Transverse colon (tissue), 4 donors: ENCODE measurements around the gene LIX1L. TPM values are rescaled to one million over a fixed set of nuclear protein-coding genes. Genes with fewer than 3 reads are reported as not detected.

Source experiments
- DNase-seq: peaks from one replicate; pipeline ENCODE4 v3.0.0-alpha.2; 2019
- H3K27ac ChIP-seq, 4 donors: fragments of 200-600 bp; sonication (generic); 2 replicates each; pipeline ENCODE4 v1.5.1; 2016 to 2018; ENCODE audit warnings: inconsistent platforms in 4 of 4
- H3K27me3 ChIP-seq: fragments of 200-600 bp; sonication (generic); 2 replicates; pipeline ENCODE4 v1.5.1; 2017; ENCODE audit warnings: inconsistent platforms
- H3K36me3 ChIP-seq, 4 donors: fragments of 200-600 bp; sonication (generic); 2 replicates each; pipeline ENCODE4 v1.5.1; 2017 to 2019; ENCODE audit warnings: inconsistent platforms in 4 of 4
- H3K4me1 ChIP-seq, 4 donors: fragments of 200-600 bp; sonication (generic); 2 replicates each; pipeline ENCODE4 v1.5.1; 2017 to 2020; ENCODE audit warnings: inconsistent platforms in 4 of 4
- H3K4me3 ChIP-seq, 4 donors: fragments of 200-600 bp; sonication (generic); 1 replicate in 1 of 4; 2 replicates in 3 of 4; pipeline versions ENCODE4 v1.5.1 to v1.6.1; 2017 to 2019; ENCODE audit warnings: inconsistent platforms in 4 of 4
- H3K9me3 ChIP-seq, 2 donors: fragments of 200-600 bp; sonication (generic); 2 replicates each; pipeline ENCODE4 v1.5.1; 2017 to 2019; ENCODE audit warnings: inconsistent platforms in 2 of 2
- EP300 ChIP-seq: sonication (generic); formaldehyde crosslinking; IDR thresholded peaks from one replicate; pipeline ENCODE4 v1.6.1; 2017; ENCODE audit warnings: antibody characterized with exemption, low read depth
- POLR2A ChIP-seq: fragments of 450-650 bp; IDR thresholded peaks from one replicate; pipeline ENCODE4 v1.6.1; 2016; ENCODE audit warnings: antibody characterized with exemption, mild to moderate bottlenecking, moderate library complexity
- POLR2AphosphoS5 ChIP-seq, 3 donors: sonication (generic); formaldehyde crosslinking; IDR thresholded peaks; one replicate each; pipeline ENCODE4 v1.6.1; 2016; ENCODE audit warnings: antibody characterized with exemption in 3 of 3
- WGBS, 2 donors: methylation state at CpG; one replicate each; pipeline ENCODE4 v1.1.5; 2018; ENCODE audit warnings: low coverage in 1 of 2; 5-methylcytosine and 5-hydroxymethylcytosine counted together
- in situ Hi-C, 4 donors: fragments of 200-750 bp; cut with MboI; loops; one replicate each; pipeline versions ENCODE4 v1.15.0 to v1.15.1; 2017; ENCODE audit warnings: low sequenced_read_pairs in 3 of 4, low pct_ligation_motif_present in 1 of 4, low pct_unique_long_range_greater_than_20kb in 1 of 4
- intact Hi-C: fragments of 100-400 bp; cut with DNase I; formaldehyde crosslinking; loops from one replicate; pipeline ENCODE4 v1.15.1; 2023; ENCODE audit warnings: low total_unique reads
- total RNA-seq, 4 donors: library from RNA; depleted of rRNA; stranded (reverse); fragments of >200 nt; gene quantifications; one replicate each; pipeline ENCODE4 v1.1.0, GENCODE V29; 2016
- TF ChIP-seq, protein P1 (sequence below), 5 experiments: fragments of 200-600 bp in 3 of 5; fragments of 450-650 bp in 2 of 5; sonication (generic) in 3 of 5; IDR thresholded peaks; 1 replicate in 2 of 5; 2 replicates in 3 of 5; pipeline ENCODE4 v1.5.1; 2016 to 2017; ENCODE audit warnings: antibody characterized with exemption in 5 of 5, inconsistent platforms in 3 of 5, mild to moderate bottlenecking in 2 of 5, moderate library complexity in 1 of 5

Gene LIX1L
- total RNA-seq, 4 donors from 2014 or later = 7.2 to 12.5 (median 9.8) TPM

DNA sequence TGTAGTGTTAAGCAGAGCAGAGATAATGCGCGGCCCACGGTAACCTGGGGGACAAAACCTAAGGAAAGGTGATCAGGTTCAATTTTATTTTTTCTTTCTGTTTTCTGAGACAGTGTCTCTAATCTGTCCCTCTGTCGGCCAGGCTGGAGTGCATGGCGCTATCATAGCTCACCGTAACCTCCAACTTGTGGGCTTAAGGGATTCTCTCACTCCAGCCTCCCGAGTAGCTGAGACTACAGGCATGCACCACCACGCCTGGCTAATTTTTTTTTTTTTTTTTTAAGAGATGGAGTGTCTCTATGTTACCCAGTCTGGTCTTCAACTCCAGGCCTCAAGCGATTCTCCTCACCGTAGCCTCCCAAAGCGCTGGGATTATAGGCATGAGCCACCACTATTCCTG is 71.4 kb downstream of the LIX1L start:
- peaks cover 3 to 19% (median 12%) of the 10 kb centered on the region in 4 donors for H3K4me1 ChIP-seq
- TF ChIP-seq EP300 = no peak
- TF ChIP-seq, protein P1, sequence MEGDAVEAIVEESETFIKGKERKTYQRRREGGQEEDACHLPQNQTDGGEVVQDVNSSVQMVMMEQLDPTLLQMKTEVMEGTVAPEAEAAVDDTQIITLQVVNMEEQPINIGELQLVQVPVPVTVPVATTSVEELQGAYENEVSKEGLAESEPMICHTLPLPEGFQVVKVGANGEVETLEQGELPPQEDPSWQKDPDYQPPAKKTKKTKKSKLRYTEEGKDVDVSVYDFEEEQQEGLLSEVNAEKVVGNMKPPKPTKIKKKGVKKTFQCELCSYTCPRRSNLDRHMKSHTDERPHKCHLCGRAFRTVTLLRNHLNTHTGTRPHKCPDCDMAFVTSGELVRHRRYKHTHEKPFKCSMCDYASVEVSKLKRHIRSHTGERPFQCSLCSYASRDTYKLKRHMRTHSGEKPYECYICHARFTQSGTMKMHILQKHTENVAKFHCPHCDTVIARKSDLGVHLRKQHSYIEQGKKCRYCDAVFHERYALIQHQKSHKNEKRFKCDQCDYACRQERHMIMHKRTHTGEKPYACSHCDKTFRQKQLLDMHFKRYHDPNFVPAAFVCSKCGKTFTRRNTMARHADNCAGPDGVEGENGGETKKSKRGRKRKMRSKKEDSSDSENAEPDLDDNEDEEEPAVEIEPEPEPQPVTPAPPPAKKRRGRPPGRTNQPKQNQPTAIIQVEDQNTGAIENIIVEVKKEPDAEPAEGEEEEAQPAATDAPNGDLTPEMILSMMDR (IDR thresholded peaks at IDR 0.05) = no peak
- H3K9me3 ChIP-seq = no peaks in the 10 kb centered on the region
- DNase-seq = no peak
- peak overlapping the region in 1 of 4 donors; percentile 35 for H3K27ac ChIP-seq
- H3K4me3 ChIP-seq = peak overlapping the region; percentile 27 to 82 (median 50)
- WGBS, 2 donors = 32 to 51% methylated on average over 10 to 11 of the region's 11 CpGs
- H3K36me3 ChIP-seq = no peaks in the 10 kb centered on the region
- intact Hi-C loops = loop anchor here (5.0 kb wide), 1 partner anchor 126 kb away; no protein-coding TSS in a partner anchor
- in situ Hi-C loops = loop anchor here in 1 of 4 donors (25.0 kb wide), 1 partner anchor 126 kb away; the partner anchor contains the start of gene HJV
- peaks cover 25% of the 10 kb centered on the region for H3K27me3 ChIP-seq

DNA sequence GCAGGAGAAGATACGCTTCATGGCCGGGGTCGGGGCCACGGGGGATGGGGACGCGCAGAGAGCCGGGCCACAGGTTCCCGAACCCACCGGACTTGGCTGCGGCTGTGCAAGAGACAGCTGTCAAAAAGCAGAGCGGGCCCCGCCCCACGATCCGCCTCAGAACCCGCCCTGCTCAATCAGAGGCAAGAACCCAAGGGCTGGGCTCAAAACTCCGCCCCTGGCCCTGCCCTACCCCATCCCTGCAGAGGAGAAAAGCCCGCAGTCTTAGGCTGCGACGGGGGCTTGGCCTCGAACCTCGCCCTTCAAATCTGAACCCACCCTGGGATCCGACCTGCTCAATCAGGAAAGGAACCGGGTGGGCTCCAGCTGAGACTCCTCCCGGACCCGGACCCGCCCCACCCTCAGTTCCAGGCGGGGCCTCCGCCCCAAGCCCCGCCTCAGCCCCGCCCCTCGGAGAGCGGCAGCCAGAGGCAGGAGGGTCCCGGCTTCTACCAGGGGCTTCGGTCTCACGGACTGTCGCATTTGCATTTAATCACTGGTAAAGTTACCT is 72.0 kb downstream of the LIX1L start, which contains the start of gene ANKRD35:
Gene ANKRD35, minus strand, starts transcription at position 129 of the 550 bp plus-strand sequence. Its CDS starts 108 bp downstream, at position 21.
- in situ Hi-C loops = loop anchor here in 1 of 4 donors (25.0 kb wide), 1 partner anchor 126 kb away; the partner anchor contains the start of gene HJV
- Histone ChIP-seq H3K27ac (peak within 1 kb of the TSS in 1 of 4 donors; percentile 35), H3K27me3 (peaks cover 25% of the 10 kb centered on the region), H3K4me1 (peaks cover 0 to 14% (median 8%) of the 10 kb centered on the region in 4 donors), H3K4me3 (peak within 1 kb of the TSS; percentile 27 to 82 (median 50)), H3K36me3 (no peaks in the 10 kb centered on the region), H3K9me3 (no peaks in the 10 kb centered on the region)
- intact Hi-C loops = loop anchor here (5.0 kb wide), 1 partner anchor 126 kb away; no protein-coding TSS in a partner anchor
- WGBS, 2 donors = 1% methylated on average over 23 of the region's 36 CpGs; no CpG with 5 or more reads in 1 of the 2 donors
- TF ChIP-seq EP300 (no peak), POLR2A (no peak), POLR2AphosphoS5 (IDR thresholded peaks at IDR 0.05) (no peak)
- TF ChIP-seq, protein P1 (IDR thresholded peaks at IDR 0.05) = no peak
- DNase-seq = peak; percentile 87

DNA sequence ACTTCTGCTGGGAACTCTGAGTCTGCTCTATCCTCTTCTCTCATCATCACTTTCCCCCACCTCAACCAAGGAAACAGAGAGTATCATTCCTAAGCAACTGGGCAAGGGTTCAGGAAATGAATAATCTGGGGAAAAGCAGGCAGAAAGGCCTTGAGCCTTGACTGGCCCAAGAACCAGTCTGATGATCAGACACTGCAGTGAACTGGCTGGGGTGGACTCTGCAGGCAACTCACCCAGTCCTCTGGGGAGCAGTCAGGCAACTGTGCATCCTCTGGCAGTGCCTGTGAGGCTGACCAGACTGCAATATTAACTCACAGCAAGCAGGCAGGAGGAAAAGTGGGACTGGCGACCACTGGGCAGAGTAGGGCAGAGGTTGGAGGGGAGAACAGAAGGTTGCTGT is 73.1 kb downstream of the LIX1L start:
- Histone ChIP-seq H3K27me3 (peaks cover 25% of the 10 kb centered on the region), H3K36me3 (no peaks in the 10 kb centered on the region), H3K4me3 (no peak overlapping the region), H3K27ac (no peak overlapping the region), H3K9me3 (no peaks in the 10 kb centered on the region), H3K4me1 (peaks cover 0 to 12% (median 7%) of the 10 kb centered on the region in 4 donors)
- TF ChIP-seq EP300 = no peak
- TF ChIP-seq, protein P1 (IDR thresholded peaks at IDR 0.05) = no peak
- TF ChIP-seq POLR2AphosphoS5 (IDR thresholded peaks at IDR 0.05) = no peak
- TF ChIP-seq POLR2A = no peak
- intact Hi-C loops = loop anchor here (5.0 kb wide), 1 partner anchor 128 kb away; no protein-coding TSS in a partner anchor
- in situ Hi-C loops = loop anchor here in 1 of 4 donors (25.0 kb wide), 1 partner anchor 128 kb away; the partner anchor contains the start of gene HJV
- no peak for DNase-seq
- WGBS, 2 donors = 72% methylated on average over 1 of the region's 1 CpG; no CpG with 5 or more reads in 1 of the 2 donors

Other genes starting within 250 kb of the LIX1L start
- 1 to 10 TPM in 1 of 4 donors, under 1 TPM in 1, not detected in 2; 0.82 to 1.6 TPM for gene CD160, start 238.5 kb downstream of the LIX1L start, total RNA-seq
- 10 to 100 TPM in 3 of 4 donors, 1 to 10 TPM in 1; 6.4 to 21.5 (median 13.3) TPM for gene RNF115, start 133.9 kb downstream of the LIX1L start, total RNA-seq
- gene POLR3C, start 133.8 kb downstream of the LIX1L start, total RNA-seq = 10 to 100 TPM; 13.1 to 77.2 (median 29.0) TPM
- 1 to 10 TPM in 2 of 4 donors, under 1 TPM in 1, not detected in 1; 0.95 to 2.2 (median 1.1) TPM for gene NUDT17, start 112.4 kb downstream of the LIX1L start, total RNA-seq
- 10 to 100 TPM; 10.2 to 71.6 (median 17.8) TPM for gene PIAS3, start 98.9 kb downstream of the LIX1L start, total RNA-seq
- 1 to 10 TPM in 3 of 4 donors, not detected in 1; 1.1 to 1.8 (median 1.4) TPM for gene ANKRD35, start 72.2 kb downstream of the LIX1L start, total RNA-seq
- 10 to 100 TPM in 1 of 4 donors, 1 to 10 TPM in 3; 2.2 to 18.1 (median 5.4) TPM for gene ITGA10, start 48.0 kb downstream of the LIX1L start, total RNA-seq
- 10 to 100 TPM in 3 of 4 donors, 1 to 10 TPM in 1; 8.8 to 38.9 (median 27.0) TPM for gene PEX11B, start 39.3 kb downstream of the LIX1L start, total RNA-seq
- 100 to 1,000 TPM in 2 of 4 donors, 10 to 100 TPM in 2; 23.6 to 122 (median 99.1) TPM for gene RBM8A, start 30.5 kb downstream of the LIX1L start, total RNA-seq
- gene ANKRD34A, start 6.6 kb upstream of the LIX1L start, total RNA-seq = 1 to 10 TPM in 1 of 4 donors, under 1 TPM in 2, not detected in 1; 0.41 to 4.1 (median 0.64) TPM
- gene POLR3GL, start 6.7 kb upstream of the LIX1L start, total RNA-seq = 10 to 100 TPM in 3 of 4 donors, 1 to 10 TPM in 1; 1.2 to 23.7 (median 14.4) TPM
- 1,000 to 10,000 TPM in 2 of 4 donors, 100 to 1,000 TPM in 2; 296 to 2,602 (median 982) TPM for gene TXNIP, start 38.6 kb upstream of the LIX1L start, total RNA-seq
- under 1 TPM in 1 of 4 donors, not detected in 3; 0.27 TPM for gene HJV, start 63.7 kb upstream of the LIX1L start, total RNA-seq
- 1 to 10 TPM; 1.9 to 7.2 (median 2.3) TPM for gene NBPF10, start 186.8 kb upstream of the LIX1L start, total RNA-seq